ENCODE results near the gene HRH1. TPM values are rescaled to one million over a fixed set of nuclear protein-coding genes. Genes with fewer than 3 reads are reported as not detected.

The HRH1 gene
- total and polyA plus RNA-seq, 2 of the 13 experiments (the other 11 are each of a cell fraction or from before 2014, with no cell fraction given) = not detected

DNA sequence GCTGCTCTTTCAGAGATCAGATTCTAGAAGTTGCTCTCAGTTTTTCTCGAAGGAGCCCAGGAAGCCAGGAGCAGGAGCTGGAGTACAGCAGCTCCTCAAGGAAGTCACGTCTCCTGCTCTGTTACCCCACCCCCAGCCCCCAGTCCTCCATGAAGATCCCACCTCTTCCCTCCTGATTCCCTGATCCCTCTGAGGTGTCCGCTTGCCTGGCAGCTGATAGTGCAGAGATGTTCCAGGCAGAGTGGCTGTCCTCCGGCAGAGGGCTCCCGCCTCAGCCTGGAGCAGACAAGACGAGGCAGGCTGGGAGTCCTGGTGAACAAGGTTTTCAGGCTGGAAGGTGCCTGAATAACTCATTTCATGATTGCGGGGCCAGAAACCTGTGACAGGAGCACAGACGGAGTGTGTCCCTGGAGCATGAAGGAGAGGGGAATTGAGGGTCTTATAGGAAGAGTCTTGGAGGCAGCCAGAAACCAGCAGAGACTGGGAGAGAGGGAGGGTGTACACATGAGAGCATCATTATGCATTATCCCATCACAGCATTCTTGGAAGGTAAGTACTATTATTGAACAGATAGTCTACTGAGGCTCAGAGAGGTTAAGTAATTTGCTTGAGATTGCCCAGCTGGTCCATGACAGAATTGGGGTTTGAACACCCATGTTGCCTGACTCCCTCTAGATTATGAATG is 1.2 kb downstream of the HRH1 start (continued):
- TF ChIP-seq, protein P1, sequence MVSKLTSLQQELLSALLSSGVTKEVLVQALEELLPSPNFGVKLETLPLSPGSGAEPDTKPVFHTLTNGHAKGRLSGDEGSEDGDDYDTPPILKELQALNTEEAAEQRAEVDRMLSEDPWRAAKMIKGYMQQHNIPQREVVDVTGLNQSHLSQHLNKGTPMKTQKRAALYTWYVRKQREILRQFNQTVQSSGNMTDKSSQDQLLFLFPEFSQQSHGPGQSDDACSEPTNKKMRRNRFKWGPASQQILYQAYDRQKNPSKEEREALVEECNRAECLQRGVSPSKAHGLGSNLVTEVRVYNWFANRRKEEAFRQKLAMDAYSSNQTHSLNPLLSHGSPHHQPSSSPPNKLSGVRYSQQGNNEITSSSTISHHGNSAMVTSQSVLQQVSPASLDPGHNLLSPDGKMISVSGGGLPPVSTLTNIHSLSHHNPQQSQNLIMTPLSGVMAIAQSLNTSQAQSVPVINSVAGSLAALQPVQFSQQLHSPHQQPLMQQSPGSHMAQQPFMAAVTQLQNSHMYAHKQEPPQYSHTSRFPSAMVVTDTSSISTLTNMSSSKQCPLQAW (CRISPR knock-in tag; IDR thresholded peaks at IDR 0.05) = no peak
- TF ChIP-seq, protein P2, sequence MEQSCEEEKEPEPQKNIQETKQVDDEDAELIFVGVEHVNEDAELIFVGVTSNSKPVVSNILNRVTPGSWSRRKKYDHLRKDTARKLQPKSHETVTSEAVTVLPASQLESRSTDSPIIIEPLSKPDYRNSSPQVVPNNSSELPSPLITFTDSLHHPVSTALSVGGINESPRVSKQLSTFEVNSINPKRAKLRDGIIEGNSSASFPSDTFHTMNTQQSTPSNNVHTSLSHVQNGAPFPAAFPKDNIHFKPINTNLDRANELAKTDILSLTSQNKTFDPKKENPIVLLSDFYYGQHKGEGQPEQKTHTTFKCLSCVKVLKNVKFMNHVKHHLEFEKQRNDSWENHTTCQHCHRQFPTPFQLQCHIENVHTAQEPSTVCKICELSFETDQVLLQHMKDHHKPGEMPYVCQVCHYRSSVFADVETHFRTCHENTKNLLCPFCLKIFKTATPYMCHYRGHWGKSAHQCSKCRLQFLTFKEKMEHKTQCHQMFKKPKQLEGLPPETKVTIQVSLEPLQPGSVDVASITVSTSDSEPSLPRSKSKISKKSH (CRISPR knock-in tag; IDR thresholded peaks at IDR 0.05; ENCODE audit: borderline replicate concordance) = no peak
- TF ChIP-seq RAD21 (CRISPR knock-in tag; IDR thresholded peaks at IDR 0.05) = peak; percentile 38
- TF ChIP-seq, protein P3, sequence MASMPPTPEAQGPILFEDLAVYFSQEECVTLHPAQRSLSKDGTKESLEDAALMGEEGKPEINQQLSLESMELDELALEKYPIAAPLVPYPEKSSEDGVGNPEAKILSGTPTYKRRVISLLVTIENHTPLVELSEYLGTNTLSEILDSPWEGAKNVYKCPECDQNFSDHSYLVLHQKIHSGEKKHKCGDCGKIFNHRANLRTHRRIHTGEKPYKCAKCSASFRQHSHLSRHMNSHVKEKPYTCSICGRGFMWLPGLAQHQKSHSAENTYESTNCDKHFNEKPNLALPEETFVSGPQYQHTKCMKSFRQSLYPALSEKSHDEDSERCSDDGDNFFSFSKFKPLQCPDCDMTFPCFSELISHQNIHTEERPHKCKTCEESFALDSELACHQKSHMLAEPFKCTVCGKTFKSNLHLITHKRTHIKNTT (CRISPR knock-in tag; IDR thresholded peaks at IDR 0.05) = no peak
- no peak for TF ChIP-seq NPAS2 (CRISPR knock-in tag; IDR thresholded peaks at IDR 0.05; ENCODE audit: borderline replicate concordance)
- TF ChIP-seq, protein P4, sequence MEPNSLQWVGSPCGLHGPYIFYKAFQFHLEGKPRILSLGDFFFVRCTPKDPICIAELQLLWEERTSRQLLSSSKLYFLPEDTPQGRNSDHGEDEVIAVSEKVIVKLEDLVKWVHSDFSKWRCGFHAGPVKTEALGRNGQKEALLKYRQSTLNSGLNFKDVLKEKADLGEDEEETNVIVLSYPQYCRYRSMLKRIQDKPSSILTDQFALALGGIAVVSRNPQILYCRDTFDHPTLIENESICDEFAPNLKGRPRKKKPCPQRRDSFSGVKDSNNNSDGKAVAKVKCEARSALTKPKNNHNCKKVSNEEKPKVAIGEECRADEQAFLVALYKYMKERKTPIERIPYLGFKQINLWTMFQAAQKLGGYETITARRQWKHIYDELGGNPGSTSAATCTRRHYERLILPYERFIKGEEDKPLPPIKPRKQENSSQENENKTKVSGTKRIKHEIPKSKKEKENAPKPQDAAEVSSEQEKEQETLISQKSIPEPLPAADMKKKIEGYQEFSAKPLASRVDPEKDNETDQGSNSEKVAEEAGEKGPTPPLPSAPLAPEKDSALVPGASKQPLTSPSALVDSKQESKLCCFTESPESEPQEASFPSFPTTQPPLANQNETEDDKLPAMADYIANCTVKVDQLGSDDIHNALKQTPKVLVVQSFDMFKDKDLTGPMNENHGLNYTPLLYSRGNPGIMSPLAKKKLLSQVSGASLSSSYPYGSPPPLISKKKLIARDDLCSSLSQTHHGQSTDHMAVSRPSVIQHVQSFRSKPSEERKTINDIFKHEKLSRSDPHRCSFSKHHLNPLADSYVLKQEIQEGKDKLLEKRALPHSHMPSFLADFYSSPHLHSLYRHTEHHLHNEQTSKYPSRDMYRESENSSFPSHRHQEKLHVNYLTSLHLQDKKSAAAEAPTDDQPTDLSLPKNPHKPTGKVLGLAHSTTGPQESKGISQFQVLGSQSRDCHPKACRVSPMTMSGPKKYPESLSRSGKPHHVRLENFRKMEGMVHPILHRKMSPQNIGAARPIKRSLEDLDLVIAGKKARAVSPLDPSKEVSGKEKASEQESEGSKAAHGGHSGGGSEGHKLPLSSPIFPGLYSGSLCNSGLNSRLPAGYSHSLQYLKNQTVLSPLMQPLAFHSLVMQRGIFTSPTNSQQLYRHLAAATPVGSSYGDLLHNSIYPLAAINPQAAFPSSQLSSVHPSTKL (CRISPR knock-in tag; IDR thresholded peaks at IDR 0.05) = no peak
- no peak for TF ChIP-seq RFX5 (IDR thresholded peaks at IDR 0.05; ENCODE audit: low read depth, low read length)
- TF ChIP-seq, protein P5, sequence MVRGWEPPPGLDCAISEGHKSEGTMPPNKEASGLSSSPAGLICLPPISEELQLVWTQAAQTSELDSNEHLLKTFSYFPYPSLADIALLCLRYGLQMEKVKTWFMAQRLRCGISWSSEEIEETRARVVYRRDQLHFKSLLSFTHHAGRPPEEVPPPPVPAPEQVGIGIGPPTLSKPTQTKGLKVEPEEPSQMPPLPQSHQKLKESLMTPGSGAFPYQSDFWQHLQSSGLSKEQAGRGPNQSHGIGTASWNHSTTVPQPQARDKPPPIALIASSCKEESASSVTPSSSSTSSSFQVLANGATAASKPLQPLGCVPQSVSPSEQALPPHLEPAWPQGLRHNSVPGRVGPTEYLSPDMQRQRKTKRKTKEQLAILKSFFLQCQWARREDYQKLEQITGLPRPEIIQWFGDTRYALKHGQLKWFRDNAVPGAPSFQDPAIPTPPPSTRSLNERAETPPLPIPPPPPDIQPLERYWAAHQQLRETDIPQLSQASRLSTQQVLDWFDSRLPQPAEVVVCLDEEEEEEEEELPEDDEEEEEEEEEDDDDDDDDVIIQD (CRISPR knock-in tag; IDR thresholded peaks at IDR 0.05; ENCODE audit: low read depth) = no peak
- TF ChIP-seq PAWR (CRISPR knock-in tag; IDR thresholded peaks at IDR 0.05; ENCODE audit: borderline replicate concordance) = no peak
- TF ChIP-seq HCFC1 (IDR thresholded peaks at IDR 0.05; ENCODE audit: low read depth, low read length) = no peak
- no peak for TF ChIP-seq ZNF619 (CRISPR knock-in tag; IDR thresholded peaks at IDR 0.05)
- TF ChIP-seq ZNF83 (CRISPR knock-in tag; IDR thresholded peaks at IDR 0.05; ENCODE audit: borderline replicate concordance) = no peak
- TF ChIP-seq, protein P6, sequence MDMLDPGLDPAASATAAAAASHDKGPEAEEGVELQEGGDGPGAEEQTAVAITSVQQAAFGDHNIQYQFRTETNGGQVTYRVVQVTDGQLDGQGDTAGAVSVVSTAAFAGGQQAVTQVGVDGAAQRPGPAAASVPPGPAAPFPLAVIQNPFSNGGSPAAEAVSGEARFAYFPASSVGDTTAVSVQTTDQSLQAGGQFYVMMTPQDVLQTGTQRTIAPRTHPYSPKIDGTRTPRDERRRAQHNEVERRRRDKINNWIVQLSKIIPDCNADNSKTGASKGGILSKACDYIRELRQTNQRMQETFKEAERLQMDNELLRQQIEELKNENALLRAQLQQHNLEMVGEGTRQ (IDR thresholded peaks at IDR 0.05; ENCODE audit: low read depth, low read length) = no peak
- TF ChIP-seq, protein P6 (CRISPR knock-in tag; IDR thresholded peaks at IDR 0.05; ENCODE audit: borderline replicate concordance) = no peak
- no peak for TF ChIP-seq ATF7-NPFF (CRISPR knock-in tag; IDR thresholded peaks at IDR 0.05; ENCODE audit: low read depth)
- TF ChIP-seq POLR2A (IDR thresholded peaks at IDR 0.05; ENCODE audit: insufficient read depth in 1 of 2, low read depth in 2 of 2, low read length in 2 of 2) = no peak
- no peak for TF ChIP-seq CENPX (CRISPR knock-in tag; IDR thresholded peaks at IDR 0.05)
- TF ChIP-seq SMC3 (IDR thresholded peaks at IDR 0.05; ENCODE audit: low read length) = peak; percentile 38; the same call in 1 of the 2 replicates
